Measurements from ENCODE around the gene CHST11.

CHST11 gene

GRCh38 chr12:104434129-104434528, 22.6 kb upstream of the CHST11 start:
- no peak for DNase-seq

- DNase-seq = no peak
Observed at GRCh38 chr12:104435175-104435574, 21.6 kb upstream of the CHST11 start.

- no peak for DNase-seq
Observed at GRCh38 chr12:104435765-104436164, 21.0 kb upstream of the CHST11 start.

GRCh38 chr12:104436790-104437189, 20.0 kb upstream of the CHST11 start:
- no peak for DNase-seq

GRCh38 chr12:104438134-104438533, 18.6 kb upstream of the CHST11 start:
- no peak for DNase-seq

GRCh38 chr12:104439137-104439536, 17.6 kb upstream of the CHST11 start:
- DNase-seq = no peak

- DNase-seq = no peak
Observed at GRCh38 chr12:104443008-104443407, 13.7 kb upstream of the CHST11 start.

- DNase-seq = no peak
Observed at GRCh38 chr12:104446646-104447421, 9.9 kb upstream of the CHST11 start.

- no peak for DNase-seq
Observed at GRCh38 chr12:104448031-104448430, 8.7 kb upstream of the CHST11 start.

GRCh38 chr12:104448451-104448850, 8.3 kb upstream of the CHST11 start:
- DNase-seq = no peak

- DNase-seq = no peak
Observed at GRCh38 chr12:104450700-104451099, 6.0 kb upstream of the CHST11 start.

- no peak for DNase-seq
Observed at GRCh38 chr12:104452087-104452486, 4.7 kb upstream of the CHST11 start.

- DNase-seq = no peak
Observed at GRCh38 chr12:104453133-104453532, 3.6 kb upstream of the CHST11 start.

- no peak for DNase-seq
Observed at GRCh38 chr12:104454997-104455396, 1.8 kb upstream of the CHST11 start.

GRCh38 chr12:104455578-104456416, 951 bp upstream of the CHST11 start:
- no peak for DNase-seq

GRCh38 chr12:104456950-104457745, 400 bp downstream of the CHST11 start:
- peak; percentile 47 for DNase-seq

GRCh38 chr12:104457746-104458693, 1.3 kb downstream of the CHST11 start:
- no peak for DNase-seq

GRCh38 chr12:104458694-104459367, 2.1 kb downstream of the CHST11 start:
- no peak for DNase-seq

- DNase-seq = no peak
Observed at GRCh38 chr12:104459368-104459909, 2.7 kb downstream of the CHST11 start.

GRCh38 chr12:104460041-104460719, 3.4 kb downstream of the CHST11 start:
- no peak for DNase-seq

Data from NCI-H510A treated with DMSO at 0.1 percent for 48 hours (cell line).